ENCODE results near the gene BANP.
"Not testable (repeated sequence)": the region's sequence is repeated elsewhere in the genome, so short reads cannot be mapped to it uniquely, and the experiment has no call there.

BANP gene

GRCh38 chr16:88110875-88111494 is 159.8 kb downstream of the BANP start:
- not testable (repeated sequence) for DNase-seq

- DNase-seq = not testable (repeated sequence)
Observed at GRCh38 chr16:88111976-88112375, 160.7 kb downstream of the BANP start.

- no peak for DNase-seq
Observed at GRCh38 chr16:88113545-88114045, 162.4 kb downstream of the BANP start.

- not testable (repeated sequence) for DNase-seq
Observed at GRCh38 chr16:88114541-88115228, 163.5 kb downstream of the BANP start.

GRCh38 chr16:88116121-88116520 is 164.9 kb downstream of the BANP start:
- DNase-seq = no peak

GRCh38 chr16:88117476-88117868 is 166.2 kb downstream of the BANP start:
- DNase-seq = no peak

GRCh38 chr16:88118376-88118775 is 167.1 kb downstream of the BANP start:
- no peak for DNase-seq

- not testable (repeated sequence) for DNase-seq
Observed at GRCh38 chr16:88118852-88119741, 167.9 kb downstream of the BANP start.

GRCh38 chr16:88119881-88120751 is 168.9 kb downstream of the BANP start:
- not testable (repeated sequence) for DNase-seq

DNA sequence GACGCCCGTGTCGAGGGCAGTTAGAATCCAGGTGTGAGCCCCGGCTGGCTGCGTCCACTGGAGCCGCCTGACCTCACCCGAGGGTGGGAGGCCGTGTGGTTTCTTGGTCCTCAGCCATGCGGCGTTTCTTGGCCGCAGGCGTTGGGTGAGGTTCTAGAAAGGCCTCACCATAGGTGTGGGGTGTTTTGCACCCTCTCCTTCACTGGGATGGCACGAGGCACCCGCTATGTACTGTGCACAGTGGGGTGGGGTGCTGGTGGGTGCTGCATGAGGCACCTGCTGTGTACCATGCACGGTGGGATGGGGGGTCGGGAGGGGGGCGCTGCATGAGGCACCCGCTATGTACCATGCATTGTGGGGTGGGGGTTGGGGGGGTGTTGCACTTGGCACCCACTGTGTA is 169.6 kb downstream of the BANP start:
- no peak for DNase-seq

- DNase-seq = not testable (repeated sequence)
Observed at GRCh38 chr16:88121391-88121790, 170.2 kb downstream of the BANP start.

DNA sequence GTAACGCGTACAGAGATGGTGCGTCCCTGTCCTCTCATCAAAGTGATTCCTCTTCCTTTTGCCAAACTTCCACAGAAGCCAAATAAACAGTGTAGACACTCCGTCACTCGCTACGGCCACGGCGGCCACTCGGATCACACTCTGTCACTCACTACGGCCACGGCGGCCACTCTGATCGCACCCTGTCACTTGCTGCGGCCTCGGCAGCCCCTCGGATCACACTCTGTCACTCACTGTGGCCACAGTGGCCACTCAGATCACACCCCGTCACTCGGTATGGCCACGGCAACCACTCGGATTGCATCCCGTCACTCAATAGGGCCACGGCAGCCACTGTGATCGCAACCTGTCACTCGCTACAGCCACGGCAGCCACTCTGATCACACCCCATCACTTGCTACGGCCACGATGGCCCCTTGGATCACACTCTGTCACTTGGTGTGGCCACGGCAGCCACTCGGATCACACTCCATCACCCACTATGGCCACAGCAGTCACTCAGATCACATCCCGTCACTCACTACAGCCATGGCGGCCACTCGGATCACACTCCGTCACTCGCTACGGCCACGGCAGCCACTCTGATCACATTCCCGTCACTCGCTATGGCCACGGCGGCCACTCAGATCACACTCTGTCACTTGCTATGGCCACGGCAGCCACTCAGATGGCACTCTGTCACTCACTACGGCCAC is 170.8 kb downstream of the BANP start:
- no peak for DNase-seq
